Epithelial cell of proximal tubule (primary cell): Measurements from ENCODE around the gene SPG7. TPM values are rescaled to one million over a fixed set of nuclear protein-coding genes. Genes with fewer than 3 reads are reported as not detected.

ENCODE experiments used
- DNase-seq: peaks from one replicate; pipeline ENCODE4 v3.0.0-alpha.2; 2011; ENCODE audit warnings: low read depth
- H3K4me3 ChIP-seq: 2 replicates; pipeline ENCODE4 v1.5.1; 2011; ENCODE audit warnings: low read depth, mild to moderate bottlenecking, low read length
- CTCF ChIP-seq: conservative IDR thresholded peaks from 2 replicates; pipeline ENCODE4 v1.5.1; 2012; ENCODE audit warnings: low read depth, mild to moderate bottlenecking, low read length
- total RNA-seq: library from RNA; depleted of rRNA; stranded (reverse); fragments of >200 nt; gene quantifications from 2 replicates; pipeline ENCODE4 v1.2.3, GENCODE V29; 2015

SPG7 gene
- total RNA-seq, 1 donor from 2014 or later, result 66.7 TPM

- no peak for TF ChIP-seq CTCF
- no peak overlapping the region for H3K4me3 ChIP-seq
- DNase-seq, result no peak
Observed at GRCh38 chr16:89572485-89573205, 64.4 kb downstream of the SPG7 start.

GRCh38 chr16:89573826-89574680, 65.8 kb downstream of the SPG7 start:
- no peak for TF ChIP-seq CTCF
- H3K4me3 ChIP-seq, result peak overlapping the region; percentile 62
- DNase-seq, result no peak

GRCh38 chr16:89574681-89575246, 66.6 kb downstream of the SPG7 start:
- TF ChIP-seq CTCF, result peak; percentile 56
- H3K4me3 ChIP-seq, result peak overlapping the region; percentile 62
- no peak for DNase-seq

- no peak for TF ChIP-seq CTCF
- no peak for DNase-seq
Observed at GRCh38 chr16:89575247-89576152, 67.3 kb downstream of the SPG7 start, which contains the start of gene CPNE7. Gene CPNE7 (plus strand): TSS chr16:89575758. CDS start chr16:89575898, 140 bp downstream.

GRCh38 chr16:89576153-89577054, 68.2 kb downstream of the SPG7 start:
- no peak for TF ChIP-seq CTCF
- DNase-seq, result no peak
- peak overlapping the region; percentile 72 for H3K4me3 ChIP-seq

More at GRCh38 chr16:89575247-89576152, 67.3 kb downstream of the SPG7 start, which contains the start of gene CPNE7:
- peak within 1 kb of the TSS; percentile 72 for H3K4me3 ChIP-seq
